A549 (cell line): ENCODE data around the gene PTPN22. TPM values are rescaled to one million over a fixed set of nuclear protein-coding genes. Genes with fewer than 3 reads are reported as not detected.

ENCODE experiments used
- ATAC-seq, 2 experiments: fragments of 200-7000 bp in 1 of 2; fragments of >200 bp in 1 of 2; cut with Nextera tagmentation in 1 of 2; cut with Tn5 transposase in 1 of 2; 3 replicates each; pipeline versions ENCODE4 v1.8.0 to v1.9.1; 2018 to 2020; ENCODE audit warnings: mild to moderate bottlenecking in 1 of 2, moderate library complexity in 1 of 2
- CTCF ChIA-PET: fragments of 300-600 bp; sonication (Branson Sonifier 250); formaldehyde crosslinking; extraction: SDS; loops from one replicate; lab custom pipeline; 2021; ENCODE audit warnings: antibody characterized with exemption, inconsistent platforms; lab: Yijun Ruan, JAX
- POLR2A ChIA-PET: fragments of 350-600 bp; formaldehyde crosslinking; extraction: SDS; loops from one replicate; lab custom pipeline; 2021; ENCODE audit warnings: antibody characterized with exemption, inconsistent platforms; lab: Yijun Ruan, JAX
- DNase-seq, 2 experiments: peaks; one replicate each; pipeline versions ENCODE4 v3.0.0 to v3.0.0-alpha.2; 2011 to 2016; ENCODE audit warnings: low read depth in 1 of 2, low spot score in 1 of 2
- FAIRE-seq: peaks from 2 replicates; lab custom pipeline; 2011; peaks lifted over from hg19 to GRCh38; lab: Jason Lieb, UNC
- H3K27ac ChIP-seq, 2 experiments: fragments of >200 bp; sonication (Bioruptor Twin); formaldehyde crosslinking; 3 replicates each; pipeline ENCODE4 v1.5.1; 2016 to 2017
- H3K4me1 ChIP-seq: fragments of >200 bp; sonication (Bioruptor Twin); formaldehyde crosslinking; 3 replicates; pipeline ENCODE4 v1.6.1; 2016
- H3K4me2 ChIP-seq: fragments of >200 bp; sonication (Bioruptor Twin); formaldehyde crosslinking; 3 replicates; pipeline ENCODE4 v1.6.1; 2016
- H3K4me3 ChIP-seq: fragments of >200 bp; sonication (Bioruptor Twin); formaldehyde crosslinking; 3 replicates; pipeline ENCODE4 v1.5.1; 2016
- H3K9me3 ChIP-seq: fragments of >200 bp; sonication (Bioruptor Twin); formaldehyde crosslinking; 3 replicates; pipeline ENCODE4 v1.6.1; 2016
- ATOH8 ChIP-seq: fragments of 250-450 bp; sonication (Bioruptor Pico); IDR thresholded peaks from 2 replicates; pipeline ENCODE4 v1.5.0; 2020; ENCODE audit warnings: low read depth, mild to moderate bottlenecking, moderate library complexity
- BHLHE40 ChIP-seq: IDR thresholded peaks from 2 replicates; pipeline ENCODE4 v1.6.1; 2012; ENCODE audit warnings: low read depth, low read length, inconsistent platforms
- CEBPB ChIP-seq, 2 experiments: fragments of >200 bp in 1 of 2; sonication (Bioruptor Twin) in 1 of 2; formaldehyde crosslinking in 1 of 2; IDR thresholded peaks; 2 replicates each; pipeline ENCODE4 v1.6.1; 2012 to 2016
- CHD2 ChIP-seq: fragments of 150-350 bp; IDR thresholded peaks from 2 replicates; pipeline ENCODE4 v1.6.1; 2014; ENCODE audit warnings: low read length; ENCODE audit not compliant: partially characterized antibody
- CHD4 ChIP-seq: fragments of 200-600 bp; sonication (generic); IDR thresholded peaks from 2 replicates; pipeline ENCODE4 v1.6.1; 2016; ENCODE audit warnings: antibody characterized with exemption, mild to moderate bottlenecking, borderline replicate concordance
- CTCF ChIP-seq: fragments of >200 bp; sonication (Bioruptor Twin); formaldehyde crosslinking; IDR thresholded peaks from 3 replicates; pipeline ENCODE4 v1.5.1; 2016
- ESRRA ChIP-seq: fragments of 150-350 bp; IDR thresholded peaks from 2 replicates; pipeline ENCODE4 v1.6.1; 2014; ENCODE audit warnings: mild to moderate bottlenecking, low read length, borderline replicate concordance
- FOSB ChIP-seq: fragments of 250-450 bp; sonication (Bioruptor Pico); IDR thresholded peaks from 2 replicates; pipeline ENCODE4 v1.5.0; 2020; ENCODE audit warnings: mild to moderate bottlenecking, moderate library complexity
- FOSL2 ChIP-seq, 2 experiments: fragments of 450-650 bp in 1 of 2; fragments of >200 bp in 1 of 2; sonication (Bioruptor Twin) in 1 of 2; formaldehyde crosslinking; IDR thresholded peaks; 2 replicates each; pipeline versions ENCODE4 v1.5.0 to v1.6.1; 2016 to 2020; ENCODE audit warnings: mild to moderate bottlenecking in 1 of 2, moderate library complexity in 1 of 2
- HMGXB4 ChIP-seq: fragments of 250-450 bp; sonication (Bioruptor Pico); IDR thresholded peaks from 2 replicates; pipeline ENCODE4 v1.5.0; 2021; ENCODE audit warnings: mild to moderate bottlenecking, moderate library complexity, borderline replicate concordance
- HOXB13 ChIP-seq: fragments of 250-450 bp; sonication (Bioruptor Pico); IDR thresholded peaks from 2 replicates; pipeline ENCODE4 v1.5.0; 2020; ENCODE audit warnings: low read depth, mild to moderate bottlenecking, moderate library complexity
- JUNB ChIP-seq: fragments of >200 bp; sonication (Bioruptor Twin); formaldehyde crosslinking; IDR thresholded peaks from 2 replicates; pipeline ENCODE4 v1.6.1; 2016
- MAFK ChIP-seq: fragments of 450-650 bp; IDR thresholded peaks from 2 replicates; pipeline ENCODE4 v1.6.1; 2014; ENCODE audit not compliant: partially characterized antibody
- MYC ChIP-seq: IDR thresholded peaks from 2 replicates; pipeline ENCODE4 v1.6.1; 2012; ENCODE audit warnings: mild to moderate bottlenecking, inconsistent platforms, low read length, improper control_type of control experiment, borderline replicate concordance
- NR3C1 ChIP-seq: fragments of >200 bp; sonication (Bioruptor Twin); formaldehyde crosslinking; IDR thresholded peaks from 3 replicates; pipeline ENCODE4 v1.6.1; 2017
- PBX3 ChIP-seq: IDR thresholded peaks from 2 replicates; pipeline ENCODE4 v1.6.1; 2012
- RAD21 ChIP-seq, 2 experiments: fragments of >200 bp in 1 of 2; sonication (Bioruptor Twin) in 1 of 2; formaldehyde crosslinking in 1 of 2; IDR thresholded peaks in 1 of 2; conservative IDR thresholded peaks in 1 of 2; 2 replicates in 1 of 2; 3 replicates in 1 of 2; pipeline ENCODE4 v1.6.1; 2012 to 2018; ENCODE audit warnings: inconsistent platforms in 1 of 2
- REST ChIP-seq: fragments of 200-600 bp; sonication (generic); IDR thresholded peaks from 2 replicates; pipeline ENCODE4 v1.6.1; 2016; ENCODE audit warnings: antibody characterized with exemption, mild to moderate bottlenecking, moderate library complexity
- RFX5 ChIP-seq: fragments of 450-650 bp; IDR thresholded peaks from 2 replicates; pipeline ENCODE4 v1.7.1; 2014; ENCODE audit warnings: antibody characterized with exemption, mild to moderate bottlenecking, moderate library complexity
- RNF2 ChIP-seq: fragments of 200-600 bp; sonication (generic); IDR thresholded peaks from 2 replicates; pipeline ENCODE4 v1.6.1; 2016; ENCODE audit warnings: low read depth, mild to moderate bottlenecking, antibody characterized with exemption, moderate library complexity, borderline replicate concordance
- TFCP2L1 ChIP-seq: fragments of 250-450 bp; sonication (Bioruptor Pico); IDR thresholded peaks from 2 replicates; pipeline ENCODE4 v1.5.0; 2021; ENCODE audit warnings: mild to moderate bottlenecking
- ZFP36 ChIP-seq: fragments of 450-650 bp; IDR thresholded peaks from 2 replicates; pipeline ENCODE4 v1.6.1; 2014; ENCODE audit warnings: borderline replicate concordance; ENCODE audit not compliant: partially characterized antibody
- ZNF302 ChIP-seq: fragments of 250-450 bp; sonication (Bioruptor Pico); IDR thresholded peaks from 2 replicates; pipeline ENCODE4 v1.9.0; 2021; ENCODE audit warnings: inconsistent platforms, mild to moderate bottlenecking, moderate library complexity
- WGBS: methylation state at CpG from one replicate; pipeline ENCODE4 v1.1.6; 2017; ENCODE audit errors: missing lambda C conversion rate; 5-methylcytosine and 5-hydroxymethylcytosine counted together
- polyA plus RNA-seq, 4 experiments: library from polyadenylated mRNA; depleted of rRNA in 3 of 4; stranded (reverse); fragments of >200 nt; fragmentation: RNase III in 1 of 4; extraction: RNeasy Plus Mini Kit Qiagen cat#74134 plus additional on column Dnase treatment in 1 of 4; gene quantifications; 2 replicates in 3 of 4; 3 replicates in 1 of 4; pipeline ENCODE4 v1.2.3, GENCODE V29; 2011 to 2017

The PTPN22 gene
- polyA plus RNA-seq, 2 of the 4 experiments (the other 2 are of a cell fraction) = not detected

- ATAC-seq (no peak), FAIRE-seq (no peak), DNase-seq (no peak)
- no peak for TF ChIP-seq CHD4
- TF ChIP-seq FOSB (CRISPR knock-in tag) = no peak
- TF ChIP-seq CEBPB (IDR thresholded peaks at IDR 0.05) = no peak
- TF ChIP-seq ATOH8 (CRISPR knock-in tag) = no peak
- no peak for TF ChIP-seq CTCF
- TF ChIP-seq TFCP2L1 (CRISPR knock-in tag) = no peak
- TF ChIP-seq FOSL2 (IDR thresholded peaks at IDR 0.05) = no peak
- TF ChIP-seq FOSL2 (CRISPR knock-in tag; IDR thresholded peaks at IDR 0.05) = no peak
- TF ChIP-seq RAD21 (conservative IDR thresholded peaks at IDR 0.05 in 1 of 2, IDR thresholded peaks at IDR 0.05 in 1 of 2) = no peak
- no peak for TF ChIP-seq HOXB13 (CRISPR knock-in tag)
- no peak for TF ChIP-seq RFX5
- Histone ChIP-seq H3K4me2 (no peak overlapping the region), H3K9me3 (no peaks in the 10 kb centered on the region), H3K27ac (no peak overlapping the region), H3K4me1 (no peaks in the 10 kb centered on the region), H3K4me3 (no peak overlapping the region)
- ChIA-PET POLR2A (no interaction called here), CTCF (interaction anchor here (0.6 kb wide), 1 partner anchor 81 kb away, joined by 3 read pairs; no protein-coding TSS in a partner anchor)
- WGBS = 94% methylated on average over 5 of the region's 5 CpGs
These were observed 42.6 kb upstream of the PTPN22 start for GRCh38 chr1:113913887-113914664.

GRCh38 chr1:113913312-113913668, 41.8 kb upstream of the PTPN22 start:
- Histone ChIP-seq H3K9me3 (no peaks in the 10 kb centered on the region), H3K27ac (no peak overlapping the region), H3K4me3 (no peak overlapping the region), H3K4me1 (no peaks in the 10 kb centered on the region), H3K4me2 (no peak overlapping the region)
- POLR2A ChIA-PET = no interaction called here
- FAIRE-seq (no peak), ATAC-seq (no peak), DNase-seq (no peak)
- CTCF ChIA-PET = interaction anchor here (0.9 kb wide), 1 partner anchor 9 kb away, joined by 3 read pairs; no protein-coding TSS in a partner anchor
- 64% methylated on average over 3 of the region's 3 CpGs for WGBS
- TF ChIP-seq RFX5 = no peak
- no peak for TF ChIP-seq ZFP36
- no peak for TF ChIP-seq REST
- no peak for TF ChIP-seq BHLHE40
- TF ChIP-seq MYC = no peak
- TF ChIP-seq JUNB = no peak
- no peak for TF ChIP-seq NR3C1
- TF ChIP-seq FOSL2 (IDR thresholded peaks at IDR 0.05) = no peak
- no peak for TF ChIP-seq FOSL2 (CRISPR knock-in tag; IDR thresholded peaks at IDR 0.05)
- TF ChIP-seq CEBPB (IDR thresholded peaks at IDR 0.05) = no peak
- no peak for TF ChIP-seq CHD2
- TF ChIP-seq ESRRA = no peak
- no peak for TF ChIP-seq HMGXB4
- no peak for TF ChIP-seq ZNF302 (CRISPR knock-in tag)
- no peak for TF ChIP-seq MAFK
- TF ChIP-seq RNF2 = no peak
- no peak for TF ChIP-seq PBX3
- TF ChIP-seq, all 56 proteins: peak for 0
